PC-9 (cell line): ENCODE measurements around the gene STK17A.

Experiments
- EZH2 ChIP-seq: fragments of 200-600 bp; sonication (generic); IDR thresholded peaks from 2 replicates; pipeline ENCODE4 v1.8.0; 2017; ENCODE audit warnings: antibody characterized with exemption, low read depth
- TF ChIP-seq, protein P1 (sequence below): fragments of 200-600 bp; sonication (generic); conservative IDR thresholded peaks from 2 replicates; pipeline ENCODE4 v1.6.1; 2017; ENCODE audit warnings: mixed run types, antibody characterized with exemption, mild to moderate bottlenecking, moderate library complexity

- TF ChIP-seq, protein P1, sequence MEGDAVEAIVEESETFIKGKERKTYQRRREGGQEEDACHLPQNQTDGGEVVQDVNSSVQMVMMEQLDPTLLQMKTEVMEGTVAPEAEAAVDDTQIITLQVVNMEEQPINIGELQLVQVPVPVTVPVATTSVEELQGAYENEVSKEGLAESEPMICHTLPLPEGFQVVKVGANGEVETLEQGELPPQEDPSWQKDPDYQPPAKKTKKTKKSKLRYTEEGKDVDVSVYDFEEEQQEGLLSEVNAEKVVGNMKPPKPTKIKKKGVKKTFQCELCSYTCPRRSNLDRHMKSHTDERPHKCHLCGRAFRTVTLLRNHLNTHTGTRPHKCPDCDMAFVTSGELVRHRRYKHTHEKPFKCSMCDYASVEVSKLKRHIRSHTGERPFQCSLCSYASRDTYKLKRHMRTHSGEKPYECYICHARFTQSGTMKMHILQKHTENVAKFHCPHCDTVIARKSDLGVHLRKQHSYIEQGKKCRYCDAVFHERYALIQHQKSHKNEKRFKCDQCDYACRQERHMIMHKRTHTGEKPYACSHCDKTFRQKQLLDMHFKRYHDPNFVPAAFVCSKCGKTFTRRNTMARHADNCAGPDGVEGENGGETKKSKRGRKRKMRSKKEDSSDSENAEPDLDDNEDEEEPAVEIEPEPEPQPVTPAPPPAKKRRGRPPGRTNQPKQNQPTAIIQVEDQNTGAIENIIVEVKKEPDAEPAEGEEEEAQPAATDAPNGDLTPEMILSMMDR = no peak
- no peak for TF ChIP-seq EZH2
These were observed 47.6 kb downstream of the STK17A start for GRCh38 chr7:43630482-43630881.
